HG03135 (cell line): ENCODE data around the gene POFUT2.
A peak's percentile ranks its signal among the peaks of the same experiment; 100 is the strongest.

Source experiments
- ATAC-seq: cut with Tn5 transposase; IDR thresholded peaks from one replicate; pipeline ENCODE4 v1.9.1; 2021; ENCODE audit warnings: mild to moderate bottlenecking, moderate library complexity; ENCODE audit not compliant: unreplicated experiment

POFUT2 gene, protein sequence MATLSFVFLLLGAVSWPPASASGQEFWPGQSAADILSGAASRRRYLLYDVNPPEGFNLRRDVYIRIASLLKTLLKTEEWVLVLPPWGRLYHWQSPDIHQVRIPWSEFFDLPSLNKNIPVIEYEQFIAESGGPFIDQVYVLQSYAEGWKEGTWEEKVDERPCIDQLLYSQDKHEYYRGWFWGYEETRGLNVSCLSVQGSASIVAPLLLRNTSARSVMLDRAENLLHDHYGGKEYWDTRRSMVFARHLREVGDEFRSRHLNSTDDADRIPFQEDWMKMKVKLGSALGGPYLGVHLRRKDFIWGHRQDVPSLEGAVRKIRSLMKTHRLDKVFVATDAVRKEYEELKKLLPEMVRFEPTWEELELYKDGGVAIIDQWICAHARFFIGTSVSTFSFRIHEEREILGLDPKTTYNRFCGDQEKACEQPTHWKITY

DNA sequence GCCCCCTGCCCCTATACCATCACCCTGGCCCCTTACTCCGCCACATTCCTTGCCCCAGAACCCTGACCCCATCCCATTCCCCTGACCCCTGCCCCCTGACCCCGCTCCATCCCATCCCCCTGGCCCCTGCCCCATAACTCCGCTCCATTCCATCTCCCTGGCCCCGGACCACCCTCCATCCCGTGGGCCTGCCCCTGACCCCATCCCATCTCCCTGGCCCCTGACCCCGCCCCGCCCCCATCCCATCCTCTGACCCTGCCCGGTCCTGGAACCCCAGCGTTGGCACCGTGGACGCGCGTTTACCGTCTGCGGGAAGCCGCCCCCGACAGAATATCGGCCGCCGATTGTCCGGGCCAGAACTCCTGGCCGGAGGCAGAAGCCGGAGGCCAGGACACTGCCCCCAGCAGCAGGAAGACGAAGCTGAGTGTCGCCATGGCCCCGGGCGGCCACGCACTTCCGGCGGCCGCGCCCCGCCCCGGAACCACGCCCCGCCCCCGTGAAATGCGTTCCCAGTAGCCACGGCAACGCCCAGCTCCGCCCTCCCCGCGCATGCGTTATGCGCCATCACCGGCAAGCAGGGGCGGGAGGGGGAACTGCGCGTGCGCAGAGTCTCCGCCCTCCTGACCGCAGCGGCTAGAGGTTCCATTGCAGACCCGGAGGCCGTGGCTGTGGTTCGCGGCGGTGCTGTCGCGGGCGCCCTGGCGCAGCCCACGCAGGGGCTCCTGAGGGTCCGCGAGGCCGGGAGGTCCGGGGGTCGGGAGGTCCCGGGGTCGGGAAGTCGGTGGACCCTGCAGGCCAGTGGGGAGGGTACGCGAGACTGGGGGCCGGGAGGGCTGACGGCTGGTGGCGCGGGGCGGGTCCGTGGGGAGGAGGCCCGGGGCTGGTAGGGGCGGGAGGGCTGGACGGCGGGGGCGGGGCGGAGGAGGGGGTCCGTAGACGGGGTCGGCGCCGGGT, at the start of gene POFUT2:
TSS of gene POFUT2 (minus strand) at position 458 of the 954 bp plus-strand sequence. CDS start at position 434, 24 bp downstream.
- ATAC-seq: peak; percentile 71

DNA sequence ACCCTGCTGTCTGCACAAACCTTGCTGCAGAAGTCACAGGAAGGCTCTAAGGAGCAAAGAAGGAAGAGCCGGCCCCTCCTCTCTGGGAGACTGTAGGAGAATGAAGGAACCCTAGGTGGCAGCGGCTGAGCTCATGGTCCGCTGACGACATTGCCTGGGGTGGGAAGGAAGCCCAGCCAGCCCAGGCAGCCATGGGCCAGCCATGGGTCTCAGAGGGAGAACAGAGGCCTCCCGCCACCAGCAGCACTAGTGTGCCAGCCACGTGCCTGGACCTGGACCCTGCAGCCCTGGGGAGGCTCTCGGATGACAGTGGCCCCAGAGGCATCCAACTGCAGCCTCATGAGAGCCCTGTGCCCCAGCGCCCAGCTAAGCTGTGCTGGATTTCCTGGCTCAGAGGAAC, 49.2 kb upstream of the POFUT2 start:
- ATAC-seq: no peak

- no peak for ATAC-seq
These were observed 48.8 kb upstream of the POFUT2 start for GRCh38 chr21:45336535-45336810.

- ATAC-seq: no peak
These were observed 48.3 kb upstream of the POFUT2 start for GRCh38 chr21:45335761-45336534.

- no peak for ATAC-seq
These were observed 47.6 kb upstream of the POFUT2 start for GRCh38 chr21:45335151-45335760.

GRCh38 chr21:45334591-45335081, 46.9 kb upstream of the POFUT2 start:
- ATAC-seq: no peak

DNA sequence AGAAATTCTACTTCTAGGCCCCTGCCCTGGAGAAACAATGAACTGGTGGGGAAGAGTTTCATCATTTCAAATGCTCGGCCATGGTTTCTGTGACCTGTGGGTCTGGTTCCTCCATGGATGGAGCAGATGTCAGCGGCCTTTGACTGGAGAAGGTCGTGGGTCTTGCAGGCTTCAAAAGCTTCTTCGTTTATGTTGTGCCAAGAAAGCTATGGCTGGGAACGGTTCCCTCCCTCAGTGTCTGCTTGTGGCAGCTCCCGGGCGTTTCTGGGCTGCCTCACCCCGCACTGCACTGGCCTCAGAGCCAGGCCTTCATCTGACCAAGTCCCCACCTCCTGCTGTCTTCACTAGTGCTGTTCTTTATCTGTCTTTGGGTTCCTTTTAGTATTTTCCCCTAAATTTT, 46.4 kb upstream of the POFUT2 start:
- ATAC-seq: no peak

DNA sequence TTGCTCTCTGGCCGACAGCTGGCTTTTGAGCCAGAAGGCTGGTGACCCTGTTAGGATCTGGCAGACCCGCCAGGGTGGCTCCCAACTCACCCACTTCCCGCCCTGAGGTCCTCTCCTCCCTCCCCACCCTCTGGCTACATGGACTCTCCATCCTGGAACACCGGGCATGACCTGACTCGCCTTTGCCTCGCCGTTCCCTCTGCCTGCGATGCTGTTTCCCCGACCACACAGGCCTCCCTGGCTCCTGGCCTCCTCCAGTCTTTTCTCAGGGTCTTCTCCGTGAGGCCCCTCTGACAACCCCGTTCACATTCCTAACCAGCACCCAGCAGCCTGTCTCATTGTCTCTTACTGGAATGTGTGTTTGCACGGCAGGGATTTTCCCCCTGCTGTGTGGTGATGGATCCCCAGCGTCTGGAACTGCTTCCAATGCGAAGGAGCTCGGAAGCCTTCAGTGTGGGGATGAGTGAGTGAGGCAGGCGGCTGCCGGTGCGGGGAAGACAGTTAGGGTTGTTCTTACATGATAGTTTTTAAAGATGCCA, 46.0 kb upstream of the POFUT2 start:
- ATAC-seq: no peak

- no peak for ATAC-seq
These were observed 45.4 kb upstream of the POFUT2 start for GRCh38 chr21:45332981-45333582.

GRCh38 chr21:45332415-45332814, 44.7 kb upstream of the POFUT2 start:
- ATAC-seq: no peak

- ATAC-seq: no peak
These were observed 43.9 kb upstream of the POFUT2 start for GRCh38 chr21:45331531-45332147.

- no peak for ATAC-seq
These were observed 43.2 kb upstream of the POFUT2 start for GRCh38 chr21:45330851-45331261.

DNA sequence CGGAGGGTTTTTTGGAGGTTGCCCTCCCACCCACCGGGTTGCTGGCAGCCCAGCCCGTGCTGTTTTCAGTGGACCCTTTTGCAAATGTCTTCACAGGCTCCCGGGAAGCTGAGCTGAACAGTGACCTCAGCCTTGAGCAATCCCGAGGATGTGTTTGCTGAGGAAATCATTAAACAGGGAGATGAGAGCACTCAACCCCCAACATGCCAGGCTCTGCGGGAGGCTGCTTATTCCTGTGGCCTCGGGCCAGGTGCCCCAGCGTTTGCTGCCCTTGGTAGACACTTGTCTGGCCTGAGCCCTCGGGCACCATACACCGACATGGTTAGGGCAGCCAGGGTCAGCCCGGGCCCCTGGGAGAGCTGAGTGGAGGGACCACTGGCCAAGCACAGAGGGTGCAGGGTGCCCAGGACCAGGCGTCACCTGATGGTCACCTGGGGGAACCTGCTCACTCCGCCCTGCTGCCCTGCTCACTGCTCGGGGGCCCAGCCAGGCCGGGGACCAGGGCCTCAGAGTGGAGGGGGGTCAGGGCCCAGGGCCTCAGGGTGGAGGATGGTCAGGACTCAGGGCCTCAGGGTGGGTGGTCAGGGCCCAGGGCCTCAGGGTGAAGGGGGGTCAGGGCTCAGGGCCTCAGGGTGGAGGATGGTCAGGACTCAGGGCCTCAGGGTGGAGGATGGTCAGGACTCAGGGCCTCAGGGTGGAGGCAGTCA, 42.5 kb upstream of the POFUT2 start:
- no peak for ATAC-seq

- ATAC-seq: no peak
These were observed 41.8 kb upstream of the POFUT2 start for GRCh38 chr21:45329261-45330074.

DNA sequence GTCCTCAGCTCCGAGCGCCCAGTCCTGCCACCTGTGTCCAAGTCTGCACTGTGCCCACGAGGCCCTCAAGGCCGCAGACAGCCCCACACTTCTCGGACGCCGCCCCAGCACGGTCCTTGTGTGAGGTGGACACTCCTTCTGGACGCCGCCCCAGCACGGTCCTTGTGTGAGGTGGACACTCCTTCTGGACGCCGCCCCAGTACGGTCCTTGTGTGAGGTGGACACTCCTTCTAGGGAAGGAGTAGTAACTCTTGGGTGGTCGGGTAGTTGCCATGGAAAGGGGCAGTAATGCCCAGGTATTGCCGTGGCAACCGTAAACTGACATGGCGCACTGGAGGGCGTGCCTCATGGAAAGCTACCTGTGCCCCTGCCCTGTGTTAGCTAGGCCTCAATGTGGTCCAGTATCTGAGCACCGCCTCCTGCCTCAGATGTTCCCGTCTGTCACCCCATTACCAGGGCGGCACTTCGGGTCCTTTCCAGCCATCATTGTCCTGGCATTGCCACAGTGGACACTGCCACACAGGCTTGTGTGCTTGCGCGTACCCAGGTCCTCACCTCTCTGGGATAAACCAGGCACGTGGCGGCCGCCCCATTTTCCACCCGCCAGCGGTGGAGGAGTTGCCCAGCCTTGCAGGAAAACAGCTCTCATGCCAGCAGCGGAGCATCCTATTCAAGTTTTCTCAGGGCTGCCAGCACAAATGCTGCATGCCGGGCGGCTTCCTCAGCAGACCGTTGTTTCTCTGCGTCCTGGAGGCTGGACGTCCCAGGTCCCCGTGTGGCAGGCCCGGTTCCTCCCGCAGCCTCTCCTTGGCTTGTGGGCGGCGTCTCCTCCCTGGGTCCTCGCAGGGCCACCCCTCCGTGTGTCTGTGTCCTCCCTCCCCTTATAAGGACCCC, 40.8 kb upstream of the POFUT2 start:
- no peak for ATAC-seq

- no peak for ATAC-seq
These were observed 39.9 kb upstream of the POFUT2 start for GRCh38 chr21:45327441-45328197.
